OCI-LY1 (cell line): ENCODE measurements around the gene SMARCAL1.

Source experiments
- H2AFZ ChIP-seq: fragments of 200-600 bp; sonication (generic), shearing (Covaris generic); 2 replicates; pipeline ENCODE4 v1.6.0; 2014; ENCODE audit warnings: antibody characterized with exemption, mild to moderate bottlenecking, low read length
- H3F3A ChIP-seq: fragments of 200-600 bp; sonication (generic), shearing (Covaris generic); 2 replicates; pipeline ENCODE4 v1.6.0; 2014; ENCODE audit warnings: mild to moderate bottlenecking, antibody characterized with exemption, low read length, moderate library complexity; ENCODE audit not compliant: insufficient read depth
- H3K27ac ChIP-seq: fragments of 200-600 bp; sonication (generic); 2 replicates; pipeline ENCODE4 v1.5.1; 2014; ENCODE audit warnings: low read length, mixed run types, mild to moderate bottlenecking, low read depth; ENCODE audit not compliant: poor library complexity, severe bottlenecking
- H3K27me3 ChIP-seq: fragments of 200-600 bp; sonication (generic); 2 replicates; pipeline ENCODE4 v1.6.0; 2014; ENCODE audit warnings: antibody characterized with exemption, mild to moderate bottlenecking, low read length, moderate library complexity; ENCODE audit not compliant: insufficient read depth
- H3K36me3 ChIP-seq: fragments of 200-600 bp; sonication (generic); 2 replicates; pipeline ENCODE4 v1.6.1; 2014; ENCODE audit warnings: mild to moderate bottlenecking, antibody characterized with exemption, low read length, moderate library complexity, mixed read lengths; ENCODE audit not compliant: insufficient read depth
- H3K4me1 ChIP-seq: fragments of 200-600 bp; sonication (generic); 2 replicates; pipeline ENCODE4 v1.5.1; 2014; ENCODE audit warnings: mild to moderate bottlenecking, low read length, moderate library complexity; ENCODE audit not compliant: insufficient read depth, severe bottlenecking
- H3K4me2 ChIP-seq: fragments of 200-600 bp; sonication (generic), shearing (Covaris generic); 2 replicates; pipeline ENCODE4 v1.6.1; 2014; ENCODE audit warnings: low read length
- H3K4me3 ChIP-seq: fragments of 200-600 bp; sonication (generic); 2 replicates; pipeline ENCODE4 v1.5.1; 2014; ENCODE audit warnings: low read length, low read depth, mild to moderate bottlenecking, mixed read lengths; ENCODE audit not compliant: poor library complexity, severe bottlenecking
- H3K79me2 ChIP-seq: fragments of 200-600 bp; shearing (Covaris generic); 2 replicates; pipeline ENCODE4 v1.6.1; 2016; ENCODE audit warnings: mixed run types, low read length, mixed read lengths; ENCODE audit not compliant: insufficient read depth
- H3K9ac ChIP-seq: fragments of 200-600 bp; sonication (generic), shearing (Covaris generic); 2 replicates; pipeline ENCODE4 v1.6.1; 2014; ENCODE audit warnings: mild to moderate bottlenecking, low read length, mixed read lengths
- H3K9me2 ChIP-seq: fragments of 200-600 bp; sonication (generic), shearing (Covaris generic); 2 replicates; pipeline ENCODE4 v1.6.1; 2014; ENCODE audit warnings: low read depth, mild to moderate bottlenecking, low read length, mixed read lengths
- H3K9me3 ChIP-seq: fragments of 200-600 bp; shearing (Covaris generic); 2 replicates; pipeline ENCODE4 v1.6.1; 2014; ENCODE audit warnings: low read length, mixed read lengths
- H4K20me1 ChIP-seq: fragments of 200-600 bp; sonication (generic), shearing (Covaris generic); 2 replicates; pipeline ENCODE4 v1.6.0; 2016; ENCODE audit warnings: mild to moderate bottlenecking, low read length; ENCODE audit not compliant: insufficient read depth
- CTCF ChIP-seq: fragments of 200-600 bp; sonication (generic), shearing (Covaris generic); IDR thresholded peaks from 2 replicates; pipeline ENCODE4 v1.5.1; 2017; ENCODE audit warnings: mild to moderate bottlenecking, antibody characterized with exemption, low read length, moderate library complexity, mixed read lengths
- EZH2 ChIP-seq: fragments of 200-600 bp; sonication (generic), shearing (Covaris generic); IDR thresholded peaks from 2 replicates; pipeline ENCODE4 v1.8.0; 2017; ENCODE audit warnings: borderline replicate concordance, mixed run types, mild to moderate bottlenecking, antibody characterized with exemption, low read length, moderate library complexity, mixed read lengths

The SMARCAL1 gene

GRCh38 chr2:216447293-216447692 lies 35.0 kb downstream of the SMARCAL1 start:
- no peaks in the 10 kb centered on the region for H4K20me1 ChIP-seq
- TF ChIP-seq EZH2 (no peak), CTCF (no peak)
- H3K27ac ChIP-seq, result no peak overlapping the region
- no peaks in the 10 kb centered on the region for H3K9me3 ChIP-seq
- H3F3A ChIP-seq, result no peaks in the 10 kb centered on the region
- H3K4me2 ChIP-seq, result no peak overlapping the region
- H2AFZ ChIP-seq, result no peak overlapping the region
- no peaks in the 10 kb centered on the region for H3K79me2 ChIP-seq
- H3K36me3 ChIP-seq, result peaks cover 71% of the 10 kb centered on the region
- no peaks in the 10 kb centered on the region for H3K27me3 ChIP-seq
- no peak overlapping the region for H3K9ac ChIP-seq
- no peaks in the 10 kb centered on the region for H3K4me1 ChIP-seq
- H3K9me2 ChIP-seq, result no peaks in the 10 kb centered on the region
- no peak overlapping the region for H3K4me3 ChIP-seq

GRCh38 chr2:216448829-216449228 lies 36.5 kb downstream of the SMARCAL1 start:
- no peak for TF ChIP-seq EZH2
- TF ChIP-seq CTCF, result no peak
- Histone ChIP-seq H3F3A (no peaks in the 10 kb centered on the region), H4K20me1 (no peaks in the 10 kb centered on the region), H3K4me1 (no peaks in the 10 kb centered on the region), H3K79me2 (no peaks in the 10 kb centered on the region), H3K27ac (no peak overlapping the region), H3K4me3 (no peak overlapping the region), H3K9me3 (no peaks in the 10 kb centered on the region), H3K9me2 (no peaks in the 10 kb centered on the region), H2AFZ (no peak overlapping the region), H3K4me2 (no peak overlapping the region), H3K27me3 (no peaks in the 10 kb centered on the region), H3K36me3 (peaks cover 80% of the 10 kb centered on the region), H3K9ac (no peak overlapping the region)

GRCh38 chr2:216450346-216450745 lies 38.1 kb downstream of the SMARCAL1 start:
- Histone ChIP-seq H3K27ac (no peak overlapping the region), H3K9me3 (no peaks in the 10 kb centered on the region), H3F3A (no peaks in the 10 kb centered on the region), H3K9ac (no peak overlapping the region), H4K20me1 (no peaks in the 10 kb centered on the region), H3K4me3 (no peak overlapping the region), H2AFZ (no peak overlapping the region), H3K36me3 (peaks cover 87% of the 10 kb centered on the region), H3K79me2 (no peaks in the 10 kb centered on the region), H3K4me1 (no peaks in the 10 kb centered on the region), H3K9me2 (no peaks in the 10 kb centered on the region), H3K4me2 (no peak overlapping the region), H3K27me3 (no peaks in the 10 kb centered on the region)
- no peak for TF ChIP-seq CTCF
- TF ChIP-seq EZH2, result no peak
